Medulla oblongata (tissue), 1 donor: ENCODE data around the gene TRIM60.
"Not testable (repeated sequence)": the region's sequence is repeated elsewhere in the genome, so short reads cannot be mapped to it uniquely, and the experiment has no call there.

Experiments used
- DNase-seq: peaks from one replicate; pipeline ENCODE4 v3.0.0-alpha.2; 2015; ENCODE audit errors: extremely low spot score

Gene TRIM60

DNA sequence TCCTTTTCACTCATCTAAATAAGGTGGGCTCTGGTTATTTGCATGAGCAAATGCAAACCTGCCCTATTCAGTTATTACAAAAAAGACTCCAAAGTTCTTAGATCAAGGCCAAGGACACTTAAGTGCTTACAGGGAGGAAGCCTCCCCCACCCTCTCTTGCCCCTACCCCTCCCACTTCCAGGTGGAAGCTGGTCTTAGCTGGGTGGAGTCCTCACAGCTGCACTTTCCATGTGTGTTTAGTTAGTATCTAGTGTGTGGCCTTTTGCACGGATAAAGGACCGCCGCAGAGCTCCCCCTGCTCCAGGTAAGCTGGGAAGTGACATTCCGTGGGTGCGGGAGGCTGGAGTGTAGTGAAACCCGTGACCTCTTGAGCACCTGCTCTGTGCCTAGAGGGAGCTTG lies 21.8 kb downstream of the TRIM60 start, which contains the start of gene TRIM75:
TRIM75 (plus strand) TSS at position 222 of the 400 bp plus-strand sequence. CDS start 5,282 bp downstream, outside the sequence.
- no peak for DNase-seq

DNA sequence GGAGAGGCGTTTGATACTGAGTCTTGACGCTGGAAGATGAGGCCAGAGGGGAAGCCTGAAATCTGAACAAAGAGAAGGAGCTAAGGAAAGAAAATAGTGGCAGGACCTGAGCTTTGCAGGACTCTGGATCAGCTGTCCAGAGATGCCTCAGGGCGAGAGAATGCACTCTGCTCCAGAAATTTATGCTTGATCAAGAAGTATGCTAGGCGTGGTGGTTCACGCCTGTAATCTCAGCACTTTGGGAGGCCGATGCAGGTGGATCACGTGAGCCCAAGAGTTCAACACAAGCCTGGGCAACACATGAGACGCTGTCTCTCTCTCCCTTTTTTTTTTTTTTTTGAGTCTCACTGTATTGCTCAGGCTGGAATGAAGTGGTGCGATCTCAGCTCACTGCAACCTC lies 23.8 kb downstream of the TRIM60 start:
- no peak for DNase-seq

DNA sequence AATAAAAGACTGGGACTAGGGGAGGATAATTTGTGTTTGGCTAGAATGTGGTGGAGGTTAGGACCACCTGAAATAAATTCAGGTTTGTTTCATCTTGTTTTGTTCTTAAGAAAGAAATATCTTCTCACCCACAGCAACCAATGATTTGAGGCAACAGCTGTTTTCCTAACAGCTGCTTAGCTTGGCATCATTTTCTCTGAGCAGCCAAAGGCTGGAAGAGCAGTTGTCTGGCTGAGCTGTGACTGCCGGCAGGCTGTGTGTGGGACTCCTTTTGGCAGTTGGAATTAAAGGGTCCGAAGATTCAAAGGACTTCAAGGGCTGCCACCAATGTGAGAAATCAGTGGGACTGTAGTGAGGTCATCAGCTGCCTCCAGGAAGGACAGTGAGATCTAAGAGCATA lies 26.9 kb downstream of the TRIM60 start:
- DNase-seq: no peak

DNA sequence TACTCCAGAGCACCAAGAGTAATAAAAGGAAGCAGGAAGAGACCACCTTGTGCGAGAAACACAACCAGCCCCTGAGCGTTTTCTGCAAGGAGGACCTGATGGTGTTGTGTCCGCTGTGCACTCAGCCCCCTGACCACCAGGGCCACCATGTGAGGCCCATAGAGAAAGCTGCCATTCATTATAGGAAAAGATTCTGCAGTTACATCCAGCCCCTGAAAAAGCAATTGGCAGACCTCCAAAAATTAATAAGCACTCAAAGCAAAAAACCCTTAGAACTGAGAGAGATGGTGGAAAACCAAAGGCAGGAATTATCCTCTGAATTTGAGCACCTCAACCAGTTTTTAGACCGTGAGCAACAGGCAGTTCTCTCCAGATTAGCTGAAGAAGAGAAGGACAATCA lies 27.6 kb downstream of the TRIM60 start:
- DNase-seq: no peak

DNA sequence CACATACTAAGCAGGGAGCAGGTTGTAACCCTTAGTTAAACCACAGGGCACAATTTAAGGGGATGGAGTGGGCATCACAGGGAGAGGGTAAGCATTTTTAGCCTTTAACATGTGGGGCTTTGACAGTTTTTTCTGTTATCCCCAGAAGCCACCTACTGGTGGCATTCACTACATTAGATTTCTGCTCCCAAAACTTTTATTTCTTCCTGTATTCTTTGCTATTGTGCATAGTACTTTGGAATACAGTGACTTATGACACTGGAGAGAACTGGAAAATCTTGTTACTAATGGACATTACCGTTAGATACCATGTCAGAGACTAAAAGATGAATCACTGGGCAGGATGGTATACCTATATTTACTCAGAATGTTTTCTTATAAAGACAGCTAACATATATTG lies 29.1 kb downstream of the TRIM60 start:
- peak; percentile 19 for DNase-seq

DNA sequence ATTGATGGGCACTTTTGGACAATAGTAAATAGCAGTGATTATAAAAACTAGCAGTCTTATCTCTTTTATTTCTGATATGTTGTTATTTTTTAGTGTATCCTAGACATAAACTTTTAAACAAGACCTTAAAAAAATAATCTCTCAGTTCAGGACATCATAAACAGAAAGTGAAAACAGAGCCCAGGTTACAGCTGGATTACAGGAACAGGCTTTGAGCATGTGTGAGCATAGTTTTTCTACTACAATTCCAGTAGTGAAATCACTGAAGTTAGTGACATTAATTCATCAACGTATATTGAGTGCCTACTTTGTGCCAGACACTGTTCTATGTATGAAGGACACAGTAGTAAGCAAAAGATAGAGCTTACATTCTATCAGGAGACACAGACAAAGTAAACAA lies 38.8 kb downstream of the TRIM60 start:
- no peak for DNase-seq

DNA sequence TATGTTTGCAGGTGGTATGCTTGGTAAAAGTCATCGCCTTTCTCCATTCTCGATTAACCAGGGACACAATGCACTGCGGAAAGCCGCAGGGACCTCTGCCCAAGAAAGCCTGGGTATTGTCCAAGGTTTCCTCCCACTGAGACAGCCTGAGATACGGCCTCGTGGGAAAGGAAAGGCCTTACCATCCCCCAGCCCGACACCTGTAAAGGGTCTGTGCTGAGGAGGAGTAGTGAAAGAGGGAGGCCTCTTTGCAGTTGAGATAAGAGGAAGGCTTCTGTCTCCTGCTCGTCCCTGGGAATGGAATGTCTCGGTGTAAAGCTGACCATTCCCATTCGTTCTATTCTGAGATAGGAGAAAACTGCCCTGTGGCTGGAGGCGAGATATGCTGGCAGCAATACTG lies 41.5 kb downstream of the TRIM60 start:
- DNase-seq: not testable (repeated sequence)

DNA sequence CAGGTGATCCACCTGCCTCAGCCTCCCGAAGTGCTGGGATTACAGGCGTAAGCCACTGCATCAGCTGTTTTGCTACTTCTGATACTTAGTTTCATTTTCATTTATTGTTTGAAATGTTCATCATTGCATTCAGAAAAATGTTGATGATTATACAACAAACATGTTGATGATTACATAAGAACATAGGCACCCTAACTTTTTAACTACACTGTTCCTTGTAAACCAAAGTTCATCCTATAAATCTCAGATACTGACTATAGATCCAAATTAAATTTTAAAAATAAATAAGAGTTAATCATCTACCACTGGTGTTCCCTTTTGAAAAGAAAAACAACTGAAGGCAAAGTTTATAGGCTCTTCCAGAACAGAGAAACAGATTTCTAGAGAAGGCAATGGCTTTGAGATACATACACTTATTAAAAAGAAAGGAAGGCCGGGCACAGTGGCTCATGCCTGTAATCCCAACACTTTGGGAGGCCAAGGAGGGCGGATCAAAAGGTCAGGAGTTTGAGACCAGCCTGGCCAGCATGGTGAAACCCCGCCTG lies 45.3 kb downstream of the TRIM60 start:
- DNase-seq: no peak

DNA sequence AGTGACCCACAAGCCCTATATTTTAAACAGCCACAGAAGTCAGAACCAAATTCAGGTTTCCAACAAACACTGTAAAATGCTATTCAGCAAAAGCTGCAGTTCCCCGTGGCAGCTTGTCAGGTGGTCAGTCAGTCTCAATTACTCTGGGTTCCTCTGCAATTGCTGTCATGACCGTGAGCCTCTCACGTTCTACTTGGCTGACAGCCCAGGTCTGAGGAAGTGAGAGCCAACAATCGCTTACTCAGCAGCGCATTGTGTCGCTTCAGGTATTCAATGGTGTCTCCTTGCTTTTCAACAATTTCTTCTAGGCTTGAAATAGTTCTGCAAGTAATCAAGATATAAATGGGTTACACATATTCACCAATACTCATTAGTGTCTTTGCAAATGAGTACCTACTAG lies 47.7 kb downstream of the TRIM60 start:
- peak; percentile 50 for DNase-seq

DNA sequence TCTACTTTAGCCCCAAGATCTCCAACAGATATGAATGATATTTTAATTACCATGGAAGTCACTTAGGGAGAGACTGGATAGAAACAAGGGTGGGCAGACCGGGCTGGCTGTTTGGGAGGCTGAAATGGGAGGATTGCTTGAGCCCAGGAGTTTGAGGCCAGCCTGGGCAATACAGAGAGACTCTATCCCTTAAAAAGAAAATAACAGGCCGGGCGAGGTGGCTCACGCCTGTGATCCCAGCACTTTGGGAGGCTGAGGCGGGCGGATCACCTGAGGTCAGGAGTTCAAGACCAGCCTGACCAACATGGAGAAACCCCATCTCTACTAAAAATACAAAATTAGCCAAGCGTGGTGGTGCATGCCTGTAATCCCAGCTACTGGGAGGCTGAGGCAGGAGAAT lies 53.0 kb downstream of the TRIM60 start:
- not testable (repeated sequence) for DNase-seq

DNA sequence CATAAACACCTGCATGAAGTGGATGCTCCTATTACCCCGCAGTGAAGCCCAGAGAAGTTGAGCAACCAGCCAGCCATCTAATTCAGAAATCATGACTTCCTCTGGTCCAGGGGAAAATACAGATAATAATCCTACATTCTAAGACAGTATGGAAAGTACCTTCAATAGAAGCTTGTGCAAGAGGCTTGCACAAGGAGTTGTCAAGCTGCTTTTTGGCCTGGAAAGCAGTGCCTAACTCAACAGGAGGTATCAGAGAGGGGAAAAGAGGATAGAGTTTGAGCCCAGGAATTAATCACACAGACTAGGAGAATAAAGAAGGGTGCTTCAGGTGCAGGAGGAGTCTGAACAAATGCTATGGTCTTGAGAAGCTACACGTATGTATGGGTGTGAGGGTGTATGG lies 54.1 kb downstream of the TRIM60 start:
- no peak for DNase-seq

DNA sequence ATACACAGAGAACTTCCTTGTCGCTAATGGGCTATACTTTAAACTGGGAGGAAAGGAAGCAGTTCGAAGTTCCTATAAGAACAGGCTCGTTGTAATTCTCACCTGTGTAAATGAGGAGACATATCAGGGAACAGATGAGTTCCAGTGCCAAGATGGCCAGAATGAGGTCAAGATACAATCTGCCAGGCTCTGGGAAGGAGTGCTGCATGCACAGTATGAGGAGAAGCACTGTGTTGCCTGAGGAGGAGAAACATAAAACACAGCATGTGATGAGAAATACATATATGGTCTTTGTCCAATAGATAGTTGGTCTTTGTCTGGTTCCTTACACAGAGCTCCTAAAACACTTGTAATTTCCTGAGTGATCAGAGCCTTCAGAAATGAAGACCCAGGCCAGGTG lies 56.6 kb downstream of the TRIM60 start:
- no peak for DNase-seq
